HG03097 (cell line): Measurements from ENCODE around the gene OR6S1.

Experiments used
- ATAC-seq: cut with Tn5 transposase; IDR thresholded peaks from one replicate; pipeline ENCODE4 v1.9.1; 2021; ENCODE audit not compliant: unreplicated experiment, low FRiP score

OR6S1 gene

GRCh38 chr14:20641591-20641990, at the start of gene OR6S1:
Gene OR6S1 (minus strand): TSS chr14:20641691. CDS start chr14:20641691, 0 bp downstream.
- ATAC-seq: no peak

- ATAC-seq: peak; percentile 58
Observed at GRCh38 chr14:20690848-20691640, 49.6 kb upstream of the OR6S1 start.

GRCh38 chr14:20688167-20688839, 46.8 kb upstream of the OR6S1 start, which contains the start of gene ANG:
Gene ANG (plus strand): TSS chr14:20688764. CDS start chr14:20693565, 4,801 bp downstream.
- ATAC-seq: no peak

GRCh38 chr14:20687362-20688166, 46.1 kb upstream of the OR6S1 start:
- no peak for ATAC-seq

- no peak for ATAC-seq
Observed at GRCh38 chr14:20686386-20687143, 45.1 kb upstream of the OR6S1 start.

GRCh38 chr14:20684662-20685456, 43.4 kb upstream of the OR6S1 start:
- ATAC-seq: no peak

GRCh38 chr14:20683891-20684661, 42.6 kb upstream of the OR6S1 start, which contains the start of gene RNASE4:
Gene RNASE4 (plus strand): TSS chr14:20684560. CDS start chr14:20699372, 14,812 bp downstream.
- peak; percentile 26 for ATAC-seq

GRCh38 chr14:20683125-20683890, 41.8 kb upstream of the OR6S1 start:
- ATAC-seq: peak; percentile 15

- peak; percentile 38 for ATAC-seq
Observed at GRCh38 chr14:20682435-20683124, 41.1 kb upstream of the OR6S1 start.

GRCh38 chr14:20682127-20682434, 40.6 kb upstream of the OR6S1 start:
- ATAC-seq: no peak

- peak; percentile 28 for ATAC-seq
Observed at GRCh38 chr14:20681348-20682126, 40.0 kb upstream of the OR6S1 start.

GRCh38 chr14:20680843-20681347, 39.4 kb upstream of the OR6S1 start:
- peak; percentile 25 for ATAC-seq

- no peak for ATAC-seq
Observed at GRCh38 chr14:20680363-20680762, 38.9 kb upstream of the OR6S1 start.

GRCh38 chr14:20679907-20680306, 38.4 kb upstream of the OR6S1 start:
- ATAC-seq: no peak

- ATAC-seq: no peak
Observed at GRCh38 chr14:20676072-20676471, 34.6 kb upstream of the OR6S1 start.

GRCh38 chr14:20675669-20676068, 34.2 kb upstream of the OR6S1 start:
- ATAC-seq: no peak
